Measurements from ENCODE around the gene SHD.
A peak's percentile ranks its signal among the peaks of the same experiment; 100 is the strongest.
"Not testable (repeated sequence)": the region's sequence is repeated elsewhere in the genome, so short reads cannot be mapped to it uniquely, and the experiment has no call there.

The SHD gene

DNA sequence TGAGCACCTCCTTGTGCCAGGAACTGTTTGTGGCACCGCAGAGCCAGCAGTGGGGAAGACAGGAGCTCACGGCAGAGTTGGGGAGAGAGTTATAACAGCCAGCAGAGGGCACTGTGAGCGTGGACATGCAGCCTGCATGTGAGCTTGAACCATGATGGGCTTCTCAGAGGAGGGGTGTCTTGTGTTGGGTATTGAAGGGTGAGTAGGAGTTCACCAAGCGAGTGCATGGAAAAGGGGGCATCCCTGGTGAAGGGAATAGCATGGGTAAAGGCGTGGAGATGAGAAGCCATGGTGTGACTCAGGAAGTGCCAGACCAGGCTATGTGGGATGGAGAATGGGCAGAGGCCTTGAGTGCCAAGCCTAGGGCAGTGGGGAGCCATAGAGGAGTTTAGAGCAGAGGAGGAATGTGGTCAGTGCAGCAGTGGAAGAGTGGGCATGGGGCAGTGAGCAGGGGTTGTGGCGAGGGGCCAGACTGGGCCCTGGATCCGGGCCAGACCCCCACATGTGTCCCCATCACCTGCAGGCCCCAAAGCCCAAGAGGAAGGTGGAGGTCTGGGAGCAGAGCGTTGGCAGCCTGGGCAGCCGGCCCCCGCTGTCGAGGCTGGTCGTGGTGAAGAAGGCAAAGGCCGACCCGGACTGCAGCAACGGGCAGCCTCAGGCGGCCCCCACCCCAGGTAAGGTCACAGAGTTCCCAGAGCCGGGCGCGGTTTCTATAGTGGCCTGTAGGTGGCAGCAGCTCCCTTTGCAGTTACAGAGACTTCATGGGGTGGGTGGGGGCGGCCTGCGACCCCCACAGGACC, 11.8 kb upstream of the SHD start:
- peak; percentile 78 to 79 for DNase-seq

DNA sequence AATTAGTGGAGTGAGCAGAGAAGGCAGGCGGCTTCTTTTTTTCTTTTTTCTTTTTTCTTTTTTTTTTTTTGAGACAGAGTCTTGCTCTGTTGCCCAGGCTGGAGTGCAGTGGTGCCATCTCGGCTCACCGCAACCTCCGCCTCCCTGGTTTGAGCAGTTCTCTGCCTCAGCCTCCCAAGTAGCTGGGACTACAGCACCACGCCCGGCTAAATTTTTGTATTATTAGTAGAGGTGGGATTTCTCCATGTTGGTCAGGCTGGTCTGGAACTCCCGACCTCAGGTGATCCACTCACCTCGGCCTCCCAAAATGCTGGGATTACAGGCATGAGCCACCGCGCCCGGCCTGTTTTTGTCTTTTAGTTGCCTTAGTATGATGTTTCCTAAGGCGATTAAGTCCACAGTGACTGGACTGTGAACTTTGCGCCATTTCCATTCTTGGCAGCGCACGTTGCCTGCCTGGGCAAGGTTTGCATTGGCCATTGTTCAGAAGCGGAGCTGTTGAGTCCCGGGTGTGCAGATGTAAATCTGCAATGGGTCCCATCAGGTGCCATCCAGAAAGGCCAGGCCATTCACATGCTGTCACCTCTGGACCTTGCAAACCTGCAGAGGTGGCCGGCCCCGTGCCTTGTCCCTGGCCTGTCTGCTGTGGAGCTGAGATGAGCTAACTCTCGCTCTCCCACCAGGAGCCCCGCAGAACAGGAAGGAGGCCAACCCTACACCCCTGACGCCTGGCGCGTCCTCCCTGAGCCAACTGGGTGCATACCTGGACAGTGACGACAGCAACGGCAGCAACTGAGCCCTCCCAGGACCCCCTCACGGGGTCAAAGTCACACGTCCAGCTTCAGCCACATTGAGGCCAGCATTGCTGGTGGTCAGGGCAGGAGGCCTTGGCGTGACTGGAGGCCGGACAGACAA, 10.9 kb upstream of the SHD start:
- DNase-seq = no peak

DNA sequence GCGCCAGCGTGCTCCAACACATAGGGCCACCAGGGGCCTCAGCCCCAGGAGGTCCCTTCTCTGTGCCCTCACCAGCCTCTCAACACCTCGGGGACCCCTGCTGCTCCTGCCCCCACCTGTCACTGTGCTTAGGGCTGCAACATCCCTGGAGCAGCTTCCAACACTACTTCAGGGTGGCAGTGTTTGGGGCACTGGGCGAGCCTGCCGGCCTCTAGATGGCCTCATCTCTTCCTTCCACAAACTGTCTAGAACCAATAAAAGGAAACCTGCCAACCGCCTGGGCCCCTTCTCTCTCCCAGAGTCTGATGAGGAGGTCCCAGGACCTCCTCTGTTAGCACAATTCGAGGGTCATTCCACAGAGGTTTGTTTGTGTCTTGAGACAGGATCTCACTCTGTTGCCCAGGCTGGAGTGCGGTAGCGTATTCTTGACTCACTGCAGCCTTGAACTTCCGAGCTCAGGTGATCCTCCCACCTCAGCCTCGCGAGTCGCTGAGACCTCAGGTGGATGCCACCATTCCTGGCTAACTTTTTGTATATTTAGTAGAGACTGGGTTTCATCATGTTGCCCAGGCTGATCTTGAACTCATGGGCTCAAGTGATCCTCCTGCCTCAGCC, 10.1 kb upstream of the SHD start:
- DNase-seq = no peak

DNA sequence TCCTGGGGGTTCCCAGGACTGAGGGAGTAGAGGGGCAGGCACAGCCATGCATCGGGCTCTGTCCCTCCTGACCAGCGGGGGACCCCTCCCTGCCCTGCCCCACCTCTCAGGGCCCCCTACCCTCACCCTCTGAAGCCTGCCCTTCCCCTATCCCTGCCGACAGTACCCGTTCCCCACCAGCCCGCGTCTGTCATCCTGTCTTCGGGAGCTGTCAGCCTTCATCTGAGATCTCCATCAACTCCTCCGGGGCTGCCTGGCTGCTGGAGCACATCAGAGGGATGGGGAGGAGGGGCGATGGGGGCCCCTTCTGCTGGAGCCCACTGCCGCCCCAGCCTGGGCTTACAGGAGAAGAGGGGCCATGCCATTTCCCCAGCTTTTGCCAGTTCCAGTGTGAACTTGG, 6.2 kb upstream of the SHD start:
- DNase-seq = no peak

DNA sequence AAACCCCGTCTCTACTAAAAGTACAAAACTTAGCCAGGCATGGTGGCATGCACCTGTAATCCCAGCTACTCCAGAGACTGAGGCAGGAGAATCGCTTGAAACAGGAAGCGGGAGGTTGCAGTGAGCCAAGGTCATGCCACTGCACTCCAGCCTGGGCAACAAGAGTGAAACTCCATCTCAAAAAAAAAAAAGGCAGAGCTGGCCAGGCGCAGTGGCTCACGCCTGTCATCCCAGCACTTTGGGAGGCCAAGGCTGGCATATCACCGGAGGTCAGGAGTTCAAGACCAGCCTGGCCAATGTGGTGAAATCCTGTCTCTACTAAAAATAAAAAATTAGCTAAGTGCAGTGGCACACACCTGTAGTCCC, 4.8 kb upstream of the SHD start:
- DNase-seq = not testable (repeated sequence)

DNA sequence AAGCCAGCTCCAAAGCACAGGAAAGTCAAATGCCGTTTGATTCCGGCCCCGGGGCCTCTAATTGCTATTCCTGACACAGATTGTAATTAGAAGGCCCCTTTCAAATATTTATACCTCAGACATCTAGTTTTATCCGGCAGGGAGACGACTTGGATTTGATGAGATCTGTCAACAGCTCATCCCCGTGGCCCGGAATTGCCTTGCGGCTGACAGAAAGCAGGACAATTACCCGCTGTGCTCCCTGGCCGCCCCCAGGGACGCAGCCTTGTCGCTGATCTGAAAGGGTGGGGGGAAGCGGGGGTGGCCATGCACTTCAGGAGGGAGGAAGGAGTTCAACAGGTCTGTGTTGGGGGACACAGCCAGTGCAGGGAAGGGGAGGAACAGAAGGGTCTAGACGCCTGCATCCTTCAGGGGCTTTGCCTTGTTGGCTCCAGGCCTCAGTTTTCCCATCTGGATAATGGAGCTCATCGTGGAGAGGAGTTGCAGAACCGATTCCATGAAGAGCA, 1.8 kb upstream of the SHD start:
- no peak for DNase-seq

DNA sequence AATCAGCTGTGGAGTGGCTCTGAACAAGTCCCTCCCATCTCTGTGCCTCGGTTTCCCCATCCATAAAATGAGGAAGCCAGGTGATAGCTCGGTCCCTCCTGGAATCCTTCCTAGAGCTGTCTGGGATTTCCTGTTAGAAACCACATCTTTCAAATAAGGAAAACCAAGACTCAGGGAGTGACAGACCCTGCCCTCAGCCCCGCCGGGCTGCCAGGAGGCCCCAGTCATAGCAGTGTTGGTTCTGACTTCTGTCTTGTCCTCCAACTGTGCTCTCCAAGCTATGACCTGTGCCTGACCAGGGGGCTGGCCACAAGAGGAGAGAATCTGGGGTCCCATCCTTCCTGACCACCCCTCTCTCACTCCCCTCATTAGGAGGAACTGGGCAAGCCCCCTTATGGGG, 1.1 kb upstream of the SHD start:
- DNase-seq = no peak

DNA sequence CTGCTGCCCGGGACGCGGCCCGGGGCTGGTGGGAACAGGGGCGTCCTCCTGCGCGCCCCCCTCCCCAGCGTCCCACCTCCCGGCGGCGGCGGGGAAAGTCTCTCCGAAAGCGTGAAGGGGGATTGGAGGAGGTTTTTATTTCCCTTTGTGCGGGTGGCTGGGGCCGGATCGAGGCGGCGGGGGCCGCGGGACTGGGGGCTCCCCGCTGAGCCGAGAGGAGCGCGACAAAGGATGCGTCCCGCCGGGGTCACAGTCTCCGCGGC, 132 bp downstream of the SHD start:
- no peak for DNase-seq

DNA sequence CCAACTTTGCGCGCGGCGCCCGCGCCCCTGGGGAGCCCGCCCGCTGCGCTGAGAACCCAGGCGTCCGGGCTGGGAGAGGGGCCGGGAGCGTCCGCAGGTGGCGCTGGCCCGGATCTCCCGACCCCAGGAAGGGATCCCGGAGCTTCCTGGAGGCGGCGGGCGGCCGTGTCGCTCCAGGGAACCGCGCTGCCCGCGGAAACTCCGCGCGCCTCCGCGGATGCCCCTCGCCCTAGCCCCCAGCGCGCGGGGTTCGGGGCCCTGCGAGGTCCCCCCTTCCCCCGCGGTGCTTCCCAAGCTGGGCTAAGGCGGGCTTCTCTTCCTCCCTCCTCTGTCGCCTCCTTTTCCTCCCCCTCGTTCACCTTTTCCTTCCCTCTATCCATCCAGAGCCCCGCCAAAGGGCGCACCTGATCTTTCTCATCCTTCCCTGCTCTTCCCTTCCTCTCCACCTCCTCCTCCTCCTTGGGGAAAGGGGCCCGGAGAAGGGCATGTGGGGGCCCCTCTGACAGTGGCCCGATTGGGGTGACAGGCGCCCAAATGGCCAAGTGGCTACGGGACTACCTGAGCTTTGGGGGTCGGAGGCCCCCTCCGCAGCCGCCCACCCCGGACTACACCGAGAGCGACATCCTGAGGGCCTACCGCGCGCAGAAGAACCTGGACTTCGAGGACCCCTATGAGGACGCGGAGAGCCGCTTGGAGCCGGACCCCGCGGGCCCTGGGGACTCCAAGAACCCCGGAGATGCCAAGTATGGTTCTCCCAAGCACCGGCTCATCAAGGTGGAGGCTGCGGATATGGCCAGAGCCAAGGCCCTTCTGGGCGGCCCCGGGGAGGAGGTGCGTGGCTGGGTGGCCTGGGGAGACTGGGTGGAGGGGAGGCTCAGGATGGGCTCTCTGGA, 710 bp downstream of the SHD start:
- DNase-seq = no peak

DNA sequence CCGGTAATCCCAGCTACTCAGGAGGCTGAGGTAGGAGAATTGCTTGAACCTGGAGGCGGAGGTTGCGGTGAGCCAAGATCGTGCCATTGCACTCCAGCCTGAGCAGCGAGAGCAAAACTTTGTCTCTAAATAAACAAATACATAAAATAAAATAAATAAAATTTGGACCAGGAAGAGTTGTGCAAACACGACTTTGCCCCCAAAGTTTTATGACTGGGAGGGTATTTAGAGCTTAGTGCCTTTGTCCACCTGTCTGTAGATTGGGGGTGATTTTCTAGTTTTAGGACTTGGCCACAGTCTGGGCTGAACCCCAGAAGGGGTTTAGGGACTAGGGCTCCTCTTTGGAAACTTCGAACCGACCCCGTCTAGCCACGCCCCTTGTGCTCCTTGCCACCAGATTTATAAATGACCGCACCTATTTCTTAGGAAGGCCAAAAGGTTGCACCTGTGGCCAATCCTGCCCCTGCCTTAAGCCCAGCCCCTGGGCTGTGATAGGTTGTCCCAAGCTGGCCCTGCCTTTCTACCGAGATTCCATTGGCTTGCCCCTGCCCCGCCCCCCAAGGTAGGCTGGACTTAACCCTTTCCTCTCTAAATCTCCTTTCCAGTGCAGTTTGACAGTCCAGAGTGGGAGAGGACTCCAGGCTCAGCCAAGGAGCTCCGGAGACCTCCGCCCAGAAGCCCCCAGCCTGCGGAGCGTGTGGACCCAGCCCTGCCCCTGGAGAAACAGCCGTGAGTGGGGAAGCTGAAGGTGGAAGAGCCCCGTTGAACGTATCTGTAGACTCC, 5.3 kb downstream of the SHD start:
- DNase-seq = peak in 1 of 2 experiments; percentile 48

DNA sequence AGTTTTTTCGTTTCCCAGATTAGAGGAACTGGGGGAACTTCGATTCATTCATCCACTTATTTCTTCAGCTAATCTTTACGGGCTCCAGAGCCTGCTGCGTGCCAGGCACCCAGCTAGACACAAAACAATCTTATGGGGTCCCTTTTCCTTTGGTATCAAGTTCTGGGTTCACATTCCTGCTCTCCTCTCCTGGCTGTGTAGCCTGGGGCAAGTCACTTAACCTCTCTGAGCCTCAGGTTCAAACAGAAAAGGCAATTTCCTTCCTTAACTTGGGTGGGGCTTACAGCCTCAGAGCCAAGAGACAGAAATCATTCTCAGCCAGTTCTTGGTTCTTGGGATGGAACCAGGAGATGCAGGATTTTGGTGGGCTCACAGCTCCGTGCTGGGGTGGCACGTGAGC, 5.9 kb downstream of the SHD start:
- no peak for DNase-seq

DNA sequence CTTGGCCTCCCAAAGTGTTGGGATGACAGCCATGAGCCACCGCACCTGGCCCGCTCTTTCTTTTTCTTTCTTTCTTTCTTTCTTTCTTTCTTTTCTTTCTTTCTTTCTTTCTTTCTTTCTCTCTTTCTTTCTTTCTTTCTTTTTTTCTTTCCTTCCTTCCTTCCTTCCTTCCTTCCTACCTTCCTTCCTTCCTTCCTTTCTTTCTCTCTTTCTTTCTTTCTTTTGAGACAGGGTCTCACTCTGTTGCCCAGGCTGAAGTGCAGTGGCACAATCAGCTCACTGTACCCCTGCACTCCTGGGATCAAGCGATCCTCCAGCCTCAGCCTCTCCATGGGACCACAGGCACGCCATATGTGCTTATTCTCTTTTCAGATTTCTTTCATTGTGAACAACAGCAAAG, 7.1 kb downstream of the SHD start:
- not testable (repeated sequence) for DNase-seq

DNA sequence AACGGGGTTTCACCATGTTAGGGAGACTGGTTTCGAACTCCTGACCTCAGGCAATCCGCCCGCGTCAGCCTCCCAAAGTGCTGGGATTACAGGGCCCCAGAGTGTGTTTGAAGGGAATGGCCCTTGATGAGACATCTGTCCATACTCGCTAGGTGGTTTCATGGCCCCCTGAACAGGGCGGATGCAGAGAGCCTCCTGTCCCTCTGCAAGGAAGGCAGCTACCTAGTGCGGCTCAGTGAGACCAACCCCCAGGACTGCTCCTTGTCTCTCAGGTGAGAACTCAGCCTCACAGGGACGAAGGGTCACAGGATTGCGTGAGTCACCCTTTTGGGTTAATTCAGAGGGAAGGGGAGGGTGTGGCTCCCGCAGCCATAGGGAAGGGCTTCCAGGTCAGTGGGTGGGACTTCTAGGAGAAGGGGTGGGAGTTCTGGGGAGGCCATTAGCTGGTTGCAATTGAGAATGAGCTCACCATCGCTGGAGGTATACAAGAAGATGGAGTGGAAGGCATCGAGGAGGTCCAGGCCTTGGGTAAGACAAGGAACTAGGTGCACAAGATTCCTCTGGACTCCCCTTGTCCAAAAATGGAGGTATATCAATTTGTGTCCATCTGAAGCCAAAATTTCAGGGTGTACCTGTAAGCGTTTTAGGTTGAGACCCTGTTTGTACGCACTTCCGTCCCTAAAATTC, 9.2 kb downstream of the SHD start:
- DNase-seq = no peak

DNA sequence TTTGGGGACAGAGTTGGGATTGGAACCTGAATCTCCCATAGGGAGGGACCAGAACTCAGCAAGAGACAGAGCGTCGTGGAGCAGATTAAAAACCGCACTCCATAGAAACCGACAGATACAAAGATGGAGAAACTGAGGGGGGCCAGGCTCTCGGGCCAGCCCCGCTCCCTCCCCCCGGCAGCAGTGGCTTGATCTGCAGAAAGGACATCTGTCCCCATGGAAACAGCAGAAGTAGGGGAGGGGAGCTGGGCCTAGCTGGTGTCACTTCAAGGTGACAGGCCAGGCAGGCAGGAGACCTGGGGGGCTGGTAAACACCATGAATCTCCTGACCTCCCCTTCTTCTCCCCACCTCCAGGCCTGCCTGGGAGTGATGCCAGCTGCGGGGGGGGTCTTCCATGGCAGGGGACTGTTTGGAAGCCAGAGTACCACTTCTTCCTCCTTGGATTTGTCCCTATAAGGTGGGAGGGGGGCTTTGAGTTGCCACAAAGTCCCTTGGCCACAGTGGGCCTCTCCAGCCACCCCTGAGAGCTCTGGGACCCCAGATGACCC, 12.2 kb downstream of the SHD start:
- no peak for DNase-seq

DNA sequence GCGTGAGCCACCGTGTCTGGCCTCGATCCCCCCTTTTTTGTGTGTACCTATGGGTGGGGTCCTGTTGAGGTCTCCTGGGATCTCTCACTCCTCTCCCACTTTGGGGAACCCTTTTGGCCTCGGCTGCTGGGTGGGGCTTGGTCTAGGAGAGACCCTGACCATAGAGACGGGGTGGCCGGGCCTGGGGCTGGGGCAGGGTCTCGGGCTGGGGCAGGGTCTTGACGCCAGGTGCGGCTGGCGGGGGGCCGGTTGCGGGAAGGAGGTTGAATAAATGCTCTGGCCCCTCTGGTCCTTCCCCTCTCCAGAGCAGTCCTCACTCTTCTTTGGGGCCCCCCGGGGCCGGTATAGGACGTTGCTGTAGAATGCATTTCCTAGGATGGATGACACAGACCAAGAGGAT, 13.4 kb downstream of the SHD start:
- DNase-seq = no peak

DNA sequence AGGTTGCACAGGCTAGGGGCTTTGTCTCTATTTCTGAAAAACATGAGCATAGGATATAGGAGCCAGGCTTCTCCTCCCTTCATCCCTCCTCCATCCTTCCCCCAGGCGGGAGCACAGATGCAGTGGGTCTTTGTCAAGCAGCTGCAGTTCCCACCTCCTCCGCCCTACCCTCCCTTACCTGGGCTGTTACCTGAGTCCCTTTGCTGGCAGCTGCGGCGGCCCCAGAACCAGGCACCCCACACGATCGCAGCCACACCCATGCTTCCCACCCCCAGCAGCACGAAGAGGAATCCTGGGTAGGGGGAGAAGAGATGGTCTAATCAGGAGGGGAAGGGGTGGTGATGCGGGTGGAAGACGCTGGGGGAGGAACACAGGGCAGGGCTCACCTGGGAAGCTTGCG, 15.3 kb downstream of the SHD start:
- DNase-seq = no peak

DNA sequence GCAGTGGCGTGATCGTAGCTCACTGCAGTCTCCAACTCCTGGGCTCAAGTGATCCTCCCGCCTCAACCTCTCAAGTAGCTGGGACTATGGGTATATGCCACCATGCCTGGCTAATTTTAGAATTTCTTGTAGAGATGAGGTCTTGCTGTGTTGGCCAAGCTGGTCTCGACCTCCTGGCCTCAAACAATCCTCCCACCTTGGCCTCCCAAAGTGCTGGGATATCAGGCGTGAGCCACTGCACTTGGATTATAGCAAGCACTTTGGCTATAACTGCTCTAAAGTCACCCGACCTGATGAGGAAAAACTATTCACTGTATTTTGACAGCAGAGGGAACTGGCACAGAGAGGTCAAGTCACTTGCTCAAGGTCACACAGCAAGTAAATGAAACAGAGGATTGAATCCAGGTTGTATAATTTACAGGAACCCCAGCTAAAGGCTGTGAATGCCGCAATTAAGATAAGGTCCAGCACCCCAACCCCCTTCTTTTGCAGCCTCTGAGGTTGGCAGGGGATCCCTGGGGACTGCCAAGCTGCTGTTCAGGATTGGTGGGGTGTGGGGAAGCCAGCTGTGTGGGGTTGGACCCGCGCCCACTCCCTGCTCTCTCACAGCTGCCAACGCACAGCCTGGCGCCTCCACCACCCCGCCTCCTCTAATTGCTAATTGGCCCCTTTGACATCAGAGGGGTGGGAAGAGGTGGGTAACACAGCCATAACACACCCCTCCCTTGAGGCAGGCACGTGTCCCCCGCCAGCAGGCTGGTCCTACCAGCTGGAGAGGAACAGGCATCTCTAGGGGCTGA, 17.1 kb downstream of the SHD start:
- DNase-seq = no peak

DNA sequence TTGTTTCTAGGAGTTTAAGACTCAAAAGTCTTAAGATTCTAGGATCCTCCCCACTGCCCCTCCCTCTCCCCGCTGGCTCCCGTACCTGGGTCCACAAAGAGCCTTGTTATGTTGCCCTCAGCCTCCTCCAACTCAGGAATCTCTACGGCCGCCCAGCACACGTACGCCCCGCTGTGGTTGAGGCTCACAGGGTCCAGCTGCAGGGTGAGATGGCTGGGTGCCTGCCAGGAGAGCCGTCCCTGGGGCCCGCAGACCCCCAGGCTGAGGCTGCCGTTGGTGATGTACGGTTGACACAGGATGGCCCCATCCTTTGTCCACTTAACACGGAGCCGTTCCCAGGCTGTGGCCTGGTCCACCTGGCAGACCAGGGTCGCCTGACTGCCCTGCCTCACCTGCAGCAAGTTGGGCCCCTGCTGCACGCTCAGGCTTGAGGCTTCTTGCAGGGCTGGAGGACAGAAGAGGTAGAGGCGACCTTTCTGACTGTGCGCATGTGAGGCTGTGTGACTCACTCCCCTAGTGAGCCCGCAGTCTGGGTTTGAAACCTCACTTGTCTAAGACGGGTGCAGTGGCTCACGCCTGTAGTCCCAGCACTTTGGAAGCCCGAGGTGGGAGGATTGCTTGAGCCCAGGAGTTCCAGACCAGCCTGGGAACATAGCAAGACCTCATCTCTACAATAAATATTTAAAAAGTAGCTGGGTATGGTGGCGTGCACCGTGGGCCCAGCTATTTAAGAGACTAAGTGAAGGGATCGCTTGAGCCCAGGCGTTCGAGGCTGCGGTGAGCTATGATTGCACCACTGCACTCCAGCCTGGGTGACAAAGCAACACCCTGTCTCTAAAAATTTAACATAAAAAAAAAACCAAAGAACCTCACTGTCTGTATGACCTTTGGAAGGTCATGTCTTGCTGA, 19.1 kb downstream of the SHD start:
- DNase-seq = peak; percentile 53 to 61
